Ramos (cell line): ENCODE measurements around the gene PLPPR4.

Source experiments
- in situ Hi-C: fragments of 300-500 bp; cut with MboI; formaldehyde crosslinking; loops from one replicate; pipeline ENCODE4 v1.14.3; 2022; ENCODE audit warnings: low sequenced_read_pairs; ENCODE audit not compliant: unreplicated experiment

Gene PLPPR4

DNA sequence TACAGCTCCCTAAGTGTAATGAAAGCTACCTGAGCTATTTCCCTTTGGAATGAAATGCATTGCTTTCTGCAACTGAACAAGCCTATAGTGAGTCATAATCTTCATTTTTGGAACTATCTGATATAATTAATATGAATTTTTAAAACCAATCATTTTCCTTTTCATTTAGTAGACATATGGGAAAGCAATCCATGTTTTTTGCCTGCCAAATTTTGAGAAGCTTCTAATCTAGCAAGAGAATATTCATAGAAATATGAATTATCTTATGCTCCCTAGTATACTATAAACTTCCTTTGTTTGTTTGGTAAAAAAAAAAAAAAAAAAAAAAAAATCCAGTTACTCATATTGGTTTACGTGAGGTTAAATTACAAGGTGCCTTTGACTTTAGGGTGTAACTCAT, 68.3 kb downstream of the PLPPR4 start:
- in situ Hi-C loops, result no loop called here

DNA sequence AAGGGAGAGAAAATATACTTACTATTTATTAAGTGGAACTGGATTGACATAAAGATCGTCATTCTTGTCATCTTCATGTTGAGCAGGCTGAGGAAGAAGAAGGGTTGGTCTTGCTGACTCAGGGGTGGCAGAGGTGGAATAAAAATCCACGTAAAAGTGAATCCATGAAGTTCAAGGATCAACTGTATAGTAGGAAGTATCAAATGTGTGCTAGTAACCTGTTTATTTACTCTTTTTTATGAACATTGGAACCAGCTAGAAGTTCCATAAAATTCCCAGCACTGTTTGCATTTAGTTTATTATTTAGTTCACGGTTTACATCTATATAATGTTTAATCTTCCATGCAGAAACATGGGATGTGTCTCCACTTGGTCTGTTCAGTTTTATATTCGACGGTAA, 70.7 kb downstream of the PLPPR4 start:
- in situ Hi-C loops, result no loop called here

DNA sequence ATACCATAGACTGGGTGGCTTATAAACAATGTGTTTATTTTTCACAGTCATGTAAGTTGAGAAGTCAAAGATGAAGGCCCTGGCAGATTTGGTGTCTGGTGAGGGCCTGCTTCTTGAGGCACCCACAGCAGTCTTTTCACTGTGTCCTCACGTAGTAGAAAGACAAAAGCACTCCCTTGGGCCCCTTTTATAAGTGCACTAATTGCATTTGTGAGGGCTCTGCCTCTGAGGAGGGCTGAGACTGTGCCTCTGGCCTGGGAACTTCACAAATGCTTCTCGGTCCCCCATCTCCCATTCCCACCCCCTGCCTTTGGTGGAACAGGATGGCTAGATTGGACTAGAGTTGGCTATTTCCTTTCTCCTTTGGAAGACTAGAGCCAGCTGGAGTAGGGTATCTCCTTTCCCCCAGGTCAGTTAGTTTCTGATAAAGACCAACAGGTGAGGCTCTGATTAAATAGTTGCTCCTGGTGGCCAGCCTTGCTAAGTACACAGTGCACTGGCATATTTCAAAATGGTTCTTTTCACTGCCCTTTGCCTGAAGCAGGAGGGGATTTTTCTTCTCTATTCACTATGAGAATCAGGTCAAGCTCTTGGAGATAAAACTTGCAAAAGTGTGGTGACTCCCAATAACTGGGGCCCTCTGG, 82.9 kb downstream of the PLPPR4 start:
- in situ Hi-C loops, result no loop called here

DNA sequence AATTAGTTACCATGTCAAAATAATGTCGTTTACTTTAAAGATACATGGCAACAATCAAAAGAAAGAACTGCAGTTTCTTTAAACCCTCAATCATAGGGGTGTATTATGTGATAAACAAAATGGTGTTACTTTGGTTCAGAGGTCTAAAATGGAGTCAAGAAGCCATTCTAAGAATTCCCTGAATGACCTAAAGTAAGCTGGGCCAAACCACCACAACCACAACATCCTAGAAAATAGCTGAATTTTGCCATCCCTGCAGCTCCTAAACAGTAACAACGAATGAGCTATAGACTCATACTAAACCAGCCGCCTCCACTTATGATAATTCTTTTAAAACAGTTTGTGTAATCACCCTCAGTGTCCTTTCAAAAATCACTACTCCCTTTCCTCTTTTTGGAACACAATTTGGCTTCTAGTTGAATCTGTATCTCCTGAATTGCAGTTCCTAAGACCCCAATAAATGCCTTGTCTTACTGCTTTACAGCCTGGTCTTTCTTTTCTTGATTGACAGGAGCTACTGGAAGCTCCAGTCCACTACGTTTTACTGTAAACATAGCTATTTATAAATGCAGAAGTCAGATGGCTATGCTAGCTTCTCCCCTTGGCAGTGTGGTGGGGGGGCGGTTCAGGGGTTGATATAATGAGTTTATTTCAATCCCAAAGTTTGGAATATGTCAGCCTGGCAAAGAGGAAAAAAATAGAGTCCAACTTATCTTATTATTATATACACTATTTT, 84.3 kb downstream of the PLPPR4 start:
- in situ Hi-C loops, result no loop called here

DNA sequence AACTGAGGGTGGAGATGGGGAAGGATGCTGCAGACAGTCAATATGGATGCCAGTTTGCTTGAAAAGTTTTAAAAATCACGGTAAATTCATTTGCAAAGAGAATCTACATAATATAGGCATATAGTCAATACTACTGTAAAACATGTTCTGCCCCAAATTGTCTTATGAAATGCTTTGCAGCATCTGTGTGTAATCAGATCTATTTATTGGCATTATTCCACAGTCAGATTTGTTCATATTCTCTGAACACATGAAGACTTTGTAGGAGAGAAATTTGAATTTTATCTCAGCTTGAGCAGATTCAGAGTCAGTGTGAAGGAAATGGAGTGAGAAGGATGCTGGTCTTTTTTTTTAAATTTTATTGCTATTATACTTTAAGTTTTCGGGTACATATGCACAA, 88.5 kb downstream of the PLPPR4 start:
- in situ Hi-C loops, result no loop called here

DNA sequence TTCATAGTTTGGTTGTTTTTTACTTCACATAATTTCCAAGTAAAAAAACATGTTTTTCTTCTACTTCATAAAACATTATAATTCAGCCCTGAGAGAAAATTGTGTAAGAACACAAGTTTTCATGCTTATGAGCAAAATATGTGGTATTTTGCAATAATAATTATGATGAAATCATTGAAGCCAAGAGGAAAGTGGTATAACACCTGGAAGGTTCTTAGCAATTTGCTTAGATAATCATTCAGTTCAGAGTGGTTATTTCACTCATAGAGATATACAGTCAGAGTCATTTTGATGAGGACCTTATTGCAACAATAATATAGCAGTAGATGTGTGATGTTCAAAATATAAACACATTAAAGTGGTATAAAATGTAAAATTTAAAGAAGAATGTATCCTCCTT, 94.5 kb downstream of the PLPPR4 start:
- in situ Hi-C loops, result no loop called here
